Panc1 (cell line): ENCODE results near the gene FBXL4. TPM values are rescaled to one million over a fixed set of nuclear protein-coding genes. Genes with fewer than 3 reads are reported as not detected.

Source experiments
- ATAC-seq: fragments of 200-7000 bp; cut with Tn5 transposase; 2 replicates; pipeline ENCODE4 v1.9.1; 2020; ENCODE audit warnings: mild to moderate bottlenecking, moderate library complexity
- BruUV-seq: library from RNA; stranded (reverse); fragments of 400-500 nt; replicated peaks from 2 replicates; lab custom pipeline; 2021; lab: Mats Ljungman, UMichigan
- CTCF ChIA-PET: fragments of 300-600 bp; sonication (Branson Sonifier 250); formaldehyde crosslinking; loops from one replicate; lab custom pipeline; 2022; ENCODE audit warnings: antibody characterized with exemption; lab: Charles Lee
- POLR2A ChIA-PET: fragments of 300-600 bp; sonication (Branson Sonifier 250); formaldehyde crosslinking; loops from one replicate; lab custom pipeline; 2022; ENCODE audit warnings: antibody characterized with exemption; lab: Charles Lee
- DNase-seq: peaks from one replicate; pipeline ENCODE4 v3.0.0-alpha.2; 2010; ENCODE audit warnings: low read depth, low spot score
- H3K27ac ChIP-seq: 2 replicates; pipeline ENCODE4 v1.5.1; 2011; ENCODE audit warnings: mild to moderate bottlenecking, low read length, inconsistent platforms
- H3K27me3 ChIP-seq: fragments of 200-500 bp; sonication (Bioruptor generic); 2 replicates; pipeline ENCODE4 v1.6.0; 2014; ENCODE audit warnings: low read length, inconsistent platforms; ENCODE audit not compliant: control insufficient read depth, insufficient read depth
- H3K36me3 ChIP-seq: fragments of 200-500 bp; sonication (Bioruptor generic); 2 replicates; pipeline ENCODE4 v1.5.1; 2014; ENCODE audit warnings: inconsistent platforms, mild to moderate bottlenecking, low read length, moderate library complexity; ENCODE audit not compliant: control insufficient read depth, insufficient read depth
- H3K4me1 ChIP-seq: 2 replicates; pipeline ENCODE4 v1.5.1; 2011; ENCODE audit warnings: inconsistent platforms, mild to moderate bottlenecking, low read length, moderate library complexity; ENCODE audit not compliant: control insufficient read depth, insufficient read depth
- H3K4me3 ChIP-seq, 2 experiments: 2 replicates each; pipeline ENCODE4 v1.5.1; 2011 to 2012; ENCODE audit warnings: low read depth in 2 of 2, low read length in 2 of 2, mild to moderate bottlenecking in 2 of 2, inconsistent platforms in 1 of 2, moderate library complexity in 1 of 2
- H3K9me3 ChIP-seq: fragments of 200-500 bp; sonication (Bioruptor generic); 2 replicates; pipeline ENCODE4 v1.5.1; 2014; ENCODE audit warnings: low read depth, mild to moderate bottlenecking, inconsistent platforms, low read length, moderate library complexity; ENCODE audit not compliant: control insufficient read depth, insufficient read depth
- CTCF ChIP-seq: fragments of 450-650 bp; IDR thresholded peaks from 2 replicates; pipeline ENCODE4 v1.5.1; 2017; ENCODE audit warnings: mild to moderate bottlenecking
- POLR2AphosphoS5 ChIP-seq: IDR thresholded peaks from 2 replicates; pipeline ENCODE4 v1.6.1; 2012; ENCODE audit warnings: mild to moderate bottlenecking, low read depth, low read length, moderate library complexity
- SIN3A ChIP-seq: IDR thresholded peaks from 2 replicates; pipeline ENCODE4 v1.6.1; 2012; ENCODE audit warnings: low read depth, mild to moderate bottlenecking, low read length, moderate library complexity, borderline replicate concordance; ENCODE audit not compliant: insufficient read depth
- TCF7L2 ChIP-seq: IDR thresholded peaks from 2 replicates; pipeline ENCODE4 v1.6.1; 2011; ENCODE audit warnings: mild to moderate bottlenecking, low read depth, low read length, inconsistent platforms
- in situ Hi-C: cut with HindIII; loops from 2 replicates; pipeline ENCODE4 v1.10.0; 2016; ENCODE audit warnings: low sequenced_read_pairs, low pct_unique_long_range_greater_than_20kb
- intact Hi-C: fragments of 100-400 bp; cut with micrococcal nuclease; formaldehyde crosslinking; loops from one replicate; pipeline ENCODE4 v1.10.0; 2022; ENCODE audit not compliant: unreplicated experiment
- total RNA-seq: library from RNA; stranded (reverse); gene quantifications from one replicate; pipeline ENCODE4 v1.2.1, GENCODE V29; 2021; ENCODE audit not compliant: unreplicated experiment
- TF ChIP-seq, protein P1 (sequence below), 2 experiments: IDR thresholded peaks; 2 replicates each; pipeline ENCODE4 v1.6.1; 2011 to 2012; ENCODE audit warnings: low read depth in 2 of 2, control low read depth in 1 of 2, low read length in 1 of 2, mild to moderate bottlenecking in 1 of 2, moderate library complexity in 1 of 2; ENCODE audit not compliant: insufficient read depth in 1 of 2

The FBXL4 gene
- total RNA-seq, 1 experiment from 2014 or later = 11.5 TPM

GRCh38 chr6:98929498-98930060 is 18.2 kb downstream of the FBXL4 start:
- TF ChIP-seq, protein P1, sequence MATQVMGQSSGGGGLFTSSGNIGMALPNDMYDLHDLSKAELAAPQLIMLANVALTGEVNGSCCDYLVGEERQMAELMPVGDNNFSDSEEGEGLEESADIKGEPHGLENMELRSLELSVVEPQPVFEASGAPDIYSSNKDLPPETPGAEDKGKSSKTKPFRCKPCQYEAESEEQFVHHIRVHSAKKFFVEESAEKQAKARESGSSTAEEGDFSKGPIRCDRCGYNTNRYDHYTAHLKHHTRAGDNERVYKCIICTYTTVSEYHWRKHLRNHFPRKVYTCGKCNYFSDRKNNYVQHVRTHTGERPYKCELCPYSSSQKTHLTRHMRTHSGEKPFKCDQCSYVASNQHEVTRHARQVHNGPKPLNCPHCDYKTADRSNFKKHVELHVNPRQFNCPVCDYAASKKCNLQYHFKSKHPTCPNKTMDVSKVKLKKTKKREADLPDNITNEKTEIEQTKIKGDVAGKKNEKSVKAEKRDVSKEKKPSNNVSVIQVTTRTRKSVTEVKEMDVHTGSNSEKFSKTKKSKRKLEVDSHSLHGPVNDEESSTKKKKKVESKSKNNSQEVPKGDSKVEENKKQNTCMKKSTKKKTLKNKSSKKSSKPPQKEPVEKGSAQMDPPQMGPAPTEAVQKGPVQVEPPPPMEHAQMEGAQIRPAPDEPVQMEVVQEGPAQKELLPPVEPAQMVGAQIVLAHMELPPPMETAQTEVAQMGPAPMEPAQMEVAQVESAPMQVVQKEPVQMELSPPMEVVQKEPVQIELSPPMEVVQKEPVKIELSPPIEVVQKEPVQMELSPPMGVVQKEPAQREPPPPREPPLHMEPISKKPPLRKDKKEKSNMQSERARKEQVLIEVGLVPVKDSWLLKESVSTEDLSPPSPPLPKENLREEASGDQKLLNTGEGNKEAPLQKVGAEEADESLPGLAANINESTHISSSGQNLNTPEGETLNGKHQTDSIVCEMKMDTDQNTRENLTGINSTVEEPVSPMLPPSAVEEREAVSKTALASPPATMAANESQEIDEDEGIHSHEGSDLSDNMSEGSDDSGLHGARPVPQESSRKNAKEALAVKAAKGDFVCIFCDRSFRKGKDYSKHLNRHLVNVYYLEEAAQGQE (IDR thresholded peaks at IDR 0.05; ENCODE audit: insufficient read depth in 1 of 2, low read depth in 2 of 2, low read length in 1 of 2) = no peak
- TF ChIP-seq SIN3A (no peak), TCF7L2 (no peak), POLR2AphosphoS5 (no peak), CTCF (no peak)
- ChIA-PET CTCF (no interaction called here), POLR2A (no interaction called here)
- no peak overlapping the region for H3K27ac ChIP-seq
- H3K4me1 ChIP-seq = no peaks in the 10 kb centered on the region
- no peak overlapping the region for H3K4me3 ChIP-seq
- H3K9me3 ChIP-seq = no peaks in the 10 kb centered on the region
- DNase-seq (no peak), ATAC-seq (no peak)
- H3K27me3 ChIP-seq = no peaks in the 10 kb centered on the region
- no peaks in the 10 kb centered on the region; the same call in 1 of the 2 replicates for H3K36me3 ChIP-seq
- intact Hi-C loops = no loop called here
- in situ Hi-C loops = no loop called here
- no TSS peak for BruUV-seq

DNA sequence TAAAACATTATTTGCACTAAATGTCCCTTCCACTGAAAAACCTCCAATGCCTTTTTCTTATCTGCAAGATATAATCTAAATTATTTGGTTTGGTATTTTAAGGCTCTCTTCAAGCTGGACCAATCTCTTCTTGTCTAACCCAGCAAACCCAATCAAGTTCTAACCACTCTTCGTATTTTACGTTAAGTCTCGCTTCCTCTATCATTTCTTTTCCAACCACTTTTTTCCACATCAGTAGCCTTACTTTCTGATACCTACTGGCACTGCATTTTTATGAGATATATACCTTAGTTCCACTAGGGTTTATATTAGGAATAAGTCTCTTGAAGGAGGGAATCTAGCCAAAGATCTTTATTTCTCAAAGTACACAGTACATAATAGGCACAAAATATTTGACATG is 19.1 kb downstream of the FBXL4 start:
- Histone ChIP-seq H3K4me3 (no peak overlapping the region), H3K9me3 (no peaks in the 10 kb centered on the region), H3K4me1 (no peaks in the 10 kb centered on the region), H3K27ac (no peak overlapping the region), H3K27me3 (no peaks in the 10 kb centered on the region), H3K36me3 (no peaks in the 10 kb centered on the region; the same call in 1 of the 2 replicates)
- intact Hi-C loops (no loop called here), in situ Hi-C loops (no loop called here)
- POLR2A ChIA-PET = no interaction called here
- CTCF ChIA-PET = no interaction called here
- DNase-seq = no peak
- no peak for ATAC-seq
- BruUV-seq = no TSS peak
- TF ChIP-seq TCF7L2 (no peak), SIN3A (no peak), CTCF (no peak), POLR2AphosphoS5 (no peak)
- TF ChIP-seq, protein P1 (IDR thresholded peaks at IDR 0.05; ENCODE audit: insufficient read depth in 1 of 2, low read depth in 2 of 2, low read length in 1 of 2) = no peak
